OCI-LY1 (cell line): Measurements from ENCODE around the gene MRFAP1.

Experiments
- CTCF ChIP-seq: fragments of 200-600 bp; sonication (generic), shearing (Covaris generic); IDR thresholded peaks from 2 replicates; pipeline ENCODE4 v1.5.1; 2017; ENCODE audit warnings: mild to moderate bottlenecking, antibody characterized with exemption, low read length, moderate library complexity, mixed read lengths
- EZH2 ChIP-seq: fragments of 200-600 bp; sonication (generic), shearing (Covaris generic); IDR thresholded peaks from 2 replicates; pipeline ENCODE4 v1.8.0; 2017; ENCODE audit warnings: borderline replicate concordance, mixed run types, mild to moderate bottlenecking, antibody characterized with exemption, low read length, moderate library complexity, mixed read lengths

- TF ChIP-seq EZH2 (no peak), CTCF (no peak)
Measured at GRCh38 chr4:6594341-6594740, 46.1 kb upstream of the MRFAP1 start.
